Calu3 (cell line): Measurements from ENCODE around the gene PCGF2. TPM values are rescaled to one million over a fixed set of nuclear protein-coding genes. Genes with fewer than 3 reads are reported as not detected.
A peak's percentile ranks its signal among the peaks of the same experiment; 100 is the strongest.

Source experiments
- BruUV-seq: library from RNA; stranded (reverse); fragments of 400-500 nt; replicated peaks from 2 replicates; lab custom pipeline; 2021; lab: Mats Ljungman, UMichigan
- CTCF ChIA-PET: fragments of 300-600 bp; sonication (Branson Sonifier 250); formaldehyde crosslinking; loops from one replicate; lab custom pipeline; 2022; ENCODE audit warnings: antibody characterized with exemption; lab: Charles Lee
- DNase-seq: peaks from one replicate; pipeline ENCODE4 v3.0.0; 2022
- H3K27ac Mint-ChIP-seq: one replicate; pipeline ENCODE4 v1.8.0; 2022; ENCODE audit warnings: mixed read lengths; ENCODE audit not compliant: unreplicated experiment
- H3K27me3 Mint-ChIP-seq: one replicate; pipeline ENCODE4 v1.8.0; 2022; ENCODE audit warnings: mixed read lengths; ENCODE audit not compliant: unreplicated experiment
- H3K36me3 Mint-ChIP-seq: one replicate; pipeline ENCODE4 v1.8.0; 2022; ENCODE audit warnings: mild to moderate bottlenecking, moderate library complexity, mixed read lengths; ENCODE audit not compliant: insufficient read depth, unreplicated experiment
- H3K4me1 Mint-ChIP-seq: one replicate; pipeline ENCODE4 v1.8.0; 2022; ENCODE audit warnings: mild to moderate bottlenecking, low read depth, mixed read lengths; ENCODE audit not compliant: unreplicated experiment
- H3K4me3 Mint-ChIP-seq: one replicate; pipeline ENCODE4 v1.8.0; 2022; ENCODE audit warnings: mild to moderate bottlenecking, low read depth, moderate library complexity, mixed read lengths; ENCODE audit not compliant: unreplicated experiment
- H3K9me3 Mint-ChIP-seq: one replicate; pipeline ENCODE4 v1.8.0; 2022; ENCODE audit warnings: low read depth, mixed read lengths; ENCODE audit not compliant: unreplicated experiment
- CTCF ChIP-seq: fragments of 200-600 bp; IDR thresholded peaks from one replicate; pipeline ENCODE4 v1.8.0; 2022; ENCODE audit warnings: antibody characterized with exemption; ENCODE audit not compliant: unreplicated experiment
- intact Hi-C: fragments of 100-400 bp; cut with micrococcal nuclease; formaldehyde crosslinking; loops from one replicate; pipeline ENCODE4 v1.10.0; 2022; ENCODE audit not compliant: unreplicated experiment
- total RNA-seq: library from RNA; stranded (reverse); gene quantifications from 2 replicates; pipeline ENCODE4 v1.2.3, GENCODE V29; 2022

The PCGF2 gene
- total RNA-seq, 1 experiment from 2014 or later, result 205 TPM

- no TSS peak for BruUV-seq
- CTCF ChIA-PET, result interaction anchor here (0.6 to 2.4 kb wide), 2 partner anchors 20 to 32 kb away, joined by 5 to 6 read pairs; no protein-coding TSS in a partner anchor
- no peaks in the 10 kb centered on the region for H3K27me3 Mint-ChIP-seq
- intact Hi-C loops, result no loop called here
- no peak for TF ChIP-seq CTCF
- peaks cover under 1% of the 10 kb centered on the region for H3K4me1 Mint-ChIP-seq
- DNase-seq, result no peak
- H3K4me3 Mint-ChIP-seq, result no peak overlapping the region
- peak overlapping the region; percentile 11 for H3K27ac Mint-ChIP-seq
- H3K36me3 Mint-ChIP-seq, result peaks cover 88% of the 10 kb centered on the region
- no peaks in the 10 kb centered on the region for H3K9me3 Mint-ChIP-seq
Measured at GRCh38 chr17:38715216-38715943, 32.8 kb downstream of the PCGF2 start.

- Mint-ChIP-seq H3K4me1 (peaks cover 13% of the 10 kb centered on the region), H3K4me3 (no peak overlapping the region), H3K36me3 (peaks cover 83% of the 10 kb centered on the region), H3K27ac (no peak overlapping the region), H3K27me3 (no peaks in the 10 kb centered on the region), H3K9me3 (no peaks in the 10 kb centered on the region)
- no peak for DNase-seq
- CTCF ChIA-PET, result no interaction called here
- no peak for TF ChIP-seq CTCF
- intact Hi-C loops, result no loop called here
- no TSS peak for BruUV-seq
Measured at GRCh38 chr17:38713456-38714075, 34.6 kb downstream of the PCGF2 start.

- intact Hi-C loops, result no loop called here
- CTCF ChIA-PET, result no interaction called here
- H3K4me1 Mint-ChIP-seq, result peaks cover 19% of the 10 kb centered on the region
- no peak for DNase-seq
- H3K4me3 Mint-ChIP-seq, result no peak overlapping the region
- no peak for TF ChIP-seq CTCF
- no peaks in the 10 kb centered on the region for H3K27me3 Mint-ChIP-seq
- BruUV-seq, result no TSS peak
- no peaks in the 10 kb centered on the region for H3K9me3 Mint-ChIP-seq
- H3K36me3 Mint-ChIP-seq, result peaks cover 83% of the 10 kb centered on the region
- H3K27ac Mint-ChIP-seq, result no peak overlapping the region
Measured at GRCh38 chr17:38712593-38712992, 35.5 kb downstream of the PCGF2 start.

GRCh38 chr17:38711792-38712571 lies 36.2 kb downstream of the PCGF2 start:
- H3K4me3 Mint-ChIP-seq, result no peak overlapping the region
- H3K36me3 Mint-ChIP-seq, result peaks cover 83% of the 10 kb centered on the region
- CTCF ChIA-PET, result no interaction called here
- no peaks in the 10 kb centered on the region for H3K27me3 Mint-ChIP-seq
- peaks cover 25% of the 10 kb centered on the region for H3K4me1 Mint-ChIP-seq
- no peak overlapping the region for H3K27ac Mint-ChIP-seq
- no peaks in the 10 kb centered on the region for H3K9me3 Mint-ChIP-seq
- DNase-seq, result no peak
- no peak for TF ChIP-seq CTCF
- BruUV-seq, result no TSS peak
- intact Hi-C loops, result no loop called here
